Mesenchymal stem cell (in vitro differentiated cells and primary cell): ENCODE data around the gene IFI27.

Source experiments
- DNase-seq: peaks from one replicate; pipeline ENCODE4 v3.0.0-alpha.2; 2013
- H2AFZ ChIP-seq: one replicate; pipeline ENCODE4 v1.6.1; 2013; ENCODE audit warnings: low read depth, mild to moderate bottlenecking, control low read depth, inconsistent platforms, low read length, moderate library complexity
- H2AK5ac ChIP-seq: 2 replicates; pipeline ENCODE4 v1.6.1; 2013; ENCODE audit warnings: low read length, moderate library complexity, mild to moderate bottlenecking, inconsistent platforms; ENCODE audit not compliant: severe bottlenecking
- H2BK120ac ChIP-seq: one replicate; pipeline ENCODE4 v1.6.1; 2013; ENCODE audit warnings: low read depth, mild to moderate bottlenecking, inconsistent platforms, low read length, moderate library complexity
- H2BK12ac ChIP-seq, 2 experiments: one replicate each; pipeline ENCODE4 v1.6.1; 2013; ENCODE audit warnings: inconsistent platforms in 2 of 2, low read length in 2 of 2, mild to moderate bottlenecking in 2 of 2, moderate library complexity in 2 of 2, control low read depth in 1 of 2
- H2BK15ac ChIP-seq: one replicate; pipeline ENCODE4 v1.6.1; 2013; ENCODE audit warnings: mild to moderate bottlenecking, low read depth, inconsistent platforms; ENCODE audit not compliant: poor library complexity, severe bottlenecking
- H2BK5ac ChIP-seq: 2 replicates; pipeline ENCODE4 v1.6.1; 2013; ENCODE audit warnings: low read depth, mild to moderate bottlenecking, low read length, control low read depth, inconsistent platforms; ENCODE audit not compliant: poor library complexity, severe bottlenecking
- H3K14ac ChIP-seq, 2 experiments: one replicate each; pipeline ENCODE4 v1.6.1; 2013; ENCODE audit warnings: inconsistent platforms in 2 of 2, low read length in 2 of 2, control low read depth in 1 of 2, mild to moderate bottlenecking in 1 of 2, moderate library complexity in 1 of 2
- H3K18ac ChIP-seq, 2 experiments: one replicate each; pipeline ENCODE4 v1.6.1; 2013; ENCODE audit warnings: inconsistent platforms in 2 of 2, low read length in 2 of 2, control low read depth in 1 of 2, low read depth in 1 of 2, mild to moderate bottlenecking in 1 of 2
- H3K23ac ChIP-seq, 2 experiments: one replicate each; pipeline ENCODE4 v1.6.1; 2013; ENCODE audit warnings: inconsistent platforms in 2 of 2, low read length in 2 of 2, mild to moderate bottlenecking in 2 of 2, moderate library complexity in 2 of 2, control low read depth in 1 of 2
- H3K27ac ChIP-seq: 2 replicates; pipeline ENCODE4 v1.5.1; 2013; ENCODE audit warnings: mild to moderate bottlenecking, moderate library complexity, low read length, control low read depth, inconsistent platforms; ENCODE audit not compliant: poor library complexity, severe bottlenecking
- H3K27me3 ChIP-seq, 2 experiments: 2 replicates each; pipeline versions ENCODE4 v1.6.1 to v1.7.0; 2013; ENCODE audit warnings: low read length in 2 of 2, mild to moderate bottlenecking in 2 of 2, moderate library complexity in 2 of 2, control low read depth in 1 of 2, inconsistent platforms in 1 of 2; ENCODE audit not compliant: control insufficient read depth in 1 of 2, insufficient read depth in 1 of 2
- H3K36me3 ChIP-seq, 2 experiments: 2 replicates each; pipeline versions ENCODE4 v1.6.1 to v1.7.0; 2013; ENCODE audit warnings: low read length in 2 of 2, control low read depth in 1 of 2, inconsistent platforms in 1 of 2, low read depth in 1 of 2, mild to moderate bottlenecking in 1 of 2; ENCODE audit not compliant: insufficient read depth in 2 of 2, control insufficient read depth in 1 of 2
- H3K4ac ChIP-seq, 2 experiments: one replicate each; pipeline ENCODE4 v1.6.1; 2013; ENCODE audit warnings: inconsistent platforms in 2 of 2, low read length in 2 of 2, mild to moderate bottlenecking in 2 of 2, moderate library complexity in 2 of 2, control low read depth in 1 of 2, low read depth in 1 of 2
- H3K4me1 ChIP-seq: 2 replicates; pipeline ENCODE4 v1.6.1; 2013; ENCODE audit warnings: low read depth, low read length, control low read depth; ENCODE audit not compliant: control insufficient read depth, insufficient read depth
- H3K4me2 ChIP-seq: 2 replicates; pipeline ENCODE4 v1.6.1; 2013; ENCODE audit warnings: low read length, mild to moderate bottlenecking, inconsistent platforms; ENCODE audit not compliant: poor library complexity, severe bottlenecking
- H3K4me3 ChIP-seq, 2 experiments: 2 replicates each; pipeline versions ENCODE4 v1.5.1 to v1.7.0; 2013; ENCODE audit warnings: low read length in 2 of 2, mild to moderate bottlenecking in 2 of 2, control low read depth in 1 of 2, low read depth in 1 of 2; ENCODE audit not compliant: insufficient read depth in 1 of 2
- H3K79me1 ChIP-seq: replicated peaks from 2 replicates; pipeline ENCODE4 v1.6.1; 2013; ENCODE audit warnings: mild to moderate bottlenecking, control low read depth, low read length, inconsistent platforms; ENCODE audit not compliant: poor library complexity, severe bottlenecking
- H3K9ac ChIP-seq: 2 replicates; pipeline ENCODE4 v1.7.0; 2013; ENCODE audit warnings: mild to moderate bottlenecking, low read length, moderate library complexity
- H3K9me3 ChIP-seq: 2 replicates; pipeline ENCODE4 v1.7.0; 2013; ENCODE audit warnings: mild to moderate bottlenecking, low read length; ENCODE audit not compliant: control insufficient read depth
- H4K8ac ChIP-seq: one replicate; pipeline ENCODE4 v1.6.1; 2013; ENCODE audit warnings: inconsistent platforms, mild to moderate bottlenecking, low read length, moderate library complexity
- H4K91ac ChIP-seq: one replicate; pipeline ENCODE4 v1.6.1; 2013; ENCODE audit warnings: mild to moderate bottlenecking, low read length, inconsistent platforms
- WGBS: methylation state at CpG from one replicate; pipeline ENCODE4 v1.1.7; 2013; ENCODE audit warnings: mixed read lengths; 5-methylcytosine and 5-hydroxymethylcytosine counted together

IFI27 gene

DNA sequence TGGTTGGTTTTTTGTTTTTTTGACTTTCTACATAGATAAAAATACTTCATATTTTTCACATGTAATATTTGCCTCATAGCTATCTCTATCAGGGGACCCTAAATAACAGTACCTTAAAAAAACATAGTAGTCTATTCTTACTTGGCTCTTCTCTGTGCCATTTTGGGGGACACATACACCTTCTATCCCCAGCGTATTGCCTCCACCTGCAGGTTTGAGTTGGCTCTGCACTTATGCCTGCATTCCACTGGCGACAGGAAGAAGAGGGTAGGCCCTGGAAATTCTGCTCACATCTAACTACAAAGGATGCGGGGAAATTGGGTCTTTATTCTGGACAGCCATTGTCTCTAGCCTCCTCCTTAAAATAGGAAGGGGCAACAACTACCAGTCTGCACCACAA lies 32.7 kb downstream of the IFI27 start:
- Histone ChIP-seq H2BK120ac (no peak overlapping the region), H3K9me3 (no peaks in the 10 kb centered on the region), H2AFZ (no peak overlapping the region), H3K23ac (no peak overlapping the region), H2BK15ac (no peak overlapping the region), H2BK5ac (no peak overlapping the region), H2AK5ac (no peak overlapping the region), H3K4me1 (peaks cover 4% of the 10 kb centered on the region), H3K27ac (no peak overlapping the region), H3K79me1 (no peaks in the 10 kb centered on the region), H4K8ac (no peak overlapping the region), H3K4me3 (no peak overlapping the region), H3K4ac (no peak overlapping the region), H4K91ac (no peak overlapping the region), H2BK12ac (no peak overlapping the region), H3K9ac (no peak overlapping the region), H3K4me2 (no peak overlapping the region), H3K14ac (no peak overlapping the region), H3K36me3 (no peaks in the 10 kb centered on the region), H3K18ac (no peak overlapping the region), H3K27me3 (peaks cover 7 to 22% of the 10 kb centered on the region in 2 experiments)
- DNase-seq = no peak
- 60% methylated on average over 3 of the region's 3 CpGs for WGBS

DNA sequence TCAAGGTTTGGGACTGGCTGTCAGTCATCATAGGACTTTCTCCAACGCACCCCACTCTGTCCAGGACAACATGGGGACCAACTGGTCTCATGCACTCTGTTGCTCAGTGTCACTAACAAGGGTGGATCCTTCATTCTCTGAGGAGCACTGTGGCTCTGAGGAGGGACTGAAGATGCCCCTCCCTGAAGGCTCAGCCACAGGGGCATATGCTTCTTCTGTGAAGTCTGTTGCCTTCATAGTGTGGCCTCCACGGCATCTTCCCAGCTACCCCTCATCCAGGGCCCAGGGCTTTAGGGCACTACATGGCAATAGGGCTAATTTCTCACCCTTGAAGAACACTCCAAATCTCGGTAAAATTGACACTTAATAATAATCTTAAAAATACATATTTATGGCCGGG lies 33.2 kb downstream of the IFI27 start:
- Histone ChIP-seq H3K14ac (no peak overlapping the region), H3K9ac (no peak overlapping the region), H2BK15ac (no peak overlapping the region), H2AK5ac (no peak overlapping the region), H3K4me3 (no peak overlapping the region), H2AFZ (no peak overlapping the region), H3K27me3 (peaks cover 3 to 17% of the 10 kb centered on the region in 2 experiments), H3K4me2 (no peak overlapping the region), H3K23ac (no peak overlapping the region), H3K79me1 (no peaks in the 10 kb centered on the region), H3K4me1 (peaks cover 4% of the 10 kb centered on the region), H3K4ac (no peak overlapping the region), H2BK5ac (no peak overlapping the region), H4K8ac (no peak overlapping the region), H3K36me3 (no peaks in the 10 kb centered on the region), H2BK120ac (no peak overlapping the region), H2BK12ac (no peak overlapping the region), H4K91ac (no peak overlapping the region), H3K27ac (no peak overlapping the region), H3K18ac (no peak overlapping the region), H3K9me3 (no peaks in the 10 kb centered on the region)
- 89% methylated on average over 4 of the region's 4 CpGs for WGBS
- no peak for DNase-seq

DNA sequence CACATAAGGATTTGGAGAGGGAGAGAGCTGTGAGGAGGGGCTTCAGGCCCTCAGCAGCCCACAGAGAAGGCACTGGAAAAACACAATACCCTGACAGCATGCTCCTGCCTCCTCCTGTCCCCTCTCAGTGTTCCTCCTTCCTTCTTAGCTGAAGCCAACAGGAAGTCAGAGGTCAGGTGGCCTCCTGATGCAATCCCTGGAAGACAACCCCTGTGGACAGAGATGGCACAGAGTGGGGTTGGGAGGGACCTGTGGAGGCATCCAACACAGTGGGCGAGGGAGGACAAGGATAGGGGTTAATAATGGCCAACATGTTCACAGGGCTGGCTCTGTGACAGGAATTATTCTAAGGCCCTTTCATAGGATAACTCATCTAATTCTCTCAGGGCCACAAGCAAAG lies 34.2 kb downstream of the IFI27 start:
- Histone ChIP-seq H2BK15ac (no peak overlapping the region), H3K79me1 (no peaks in the 10 kb centered on the region), H3K4me2 (no peak overlapping the region), H3K18ac (no peak overlapping the region), H3K27ac (no peak overlapping the region), H3K4me3 (no peak overlapping the region), H2BK12ac (no peak overlapping the region), H2AFZ (no peak overlapping the region), H3K9ac (no peak overlapping the region), H3K9me3 (no peaks in the 10 kb centered on the region), H3K23ac (no peak overlapping the region), H3K27me3 (peaks cover 0 to 8% of the 10 kb centered on the region in 2 experiments), H2BK5ac (no peak overlapping the region), H2AK5ac (no peak overlapping the region), H3K14ac (no peak overlapping the region), H4K91ac (no peak overlapping the region), H2BK120ac (no peak overlapping the region), H3K4me1 (peaks cover 4% of the 10 kb centered on the region), H3K36me3 (no peaks in the 10 kb centered on the region), H3K4ac (no peak overlapping the region), H4K8ac (no peak overlapping the region)
- WGBS = 56% methylated on average over 1 of the region's 1 CpG
- no peak for DNase-seq

DNA sequence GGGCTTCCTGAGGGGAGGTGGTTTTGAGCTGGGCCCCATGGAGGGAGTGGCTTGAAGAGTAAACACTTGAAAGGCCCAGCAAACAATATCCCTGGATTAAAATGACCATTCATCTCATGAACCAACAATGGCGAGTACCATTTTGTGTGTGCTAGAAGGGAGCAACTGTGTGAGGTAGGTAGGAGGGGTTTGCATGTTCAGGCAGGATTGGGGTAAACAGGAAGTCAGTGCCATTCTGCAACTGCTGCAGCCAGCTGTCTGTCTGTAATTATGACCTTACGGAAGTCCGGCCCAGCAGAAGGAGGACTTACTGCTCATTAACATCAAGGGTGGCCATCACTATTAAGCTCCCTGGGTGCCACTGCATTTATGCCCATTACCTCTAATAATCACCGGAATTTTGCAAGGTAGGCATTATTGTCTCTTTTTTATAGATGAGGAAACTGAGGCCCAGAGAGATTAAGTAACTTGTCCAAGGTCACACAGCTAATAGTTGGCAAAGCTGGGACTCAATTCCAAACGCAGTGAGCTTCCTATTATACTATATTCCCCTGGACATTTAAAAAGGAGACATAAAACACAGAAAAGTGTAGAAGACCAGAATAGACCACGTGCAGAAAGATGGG lies 35.5 kb downstream of the IFI27 start:
- Histone ChIP-seq H3K4ac (no peak overlapping the region), H3K23ac (no peak overlapping the region), H4K8ac (no peak overlapping the region), H2AK5ac (no peak overlapping the region), H2BK5ac (no peak overlapping the region), H3K4me1 (peaks cover 4% of the 10 kb centered on the region), H3K14ac (no peak overlapping the region), H3K9me3 (no peaks in the 10 kb centered on the region), H2BK120ac (no peak overlapping the region), H3K4me2 (no peak overlapping the region), H2BK12ac (no peak overlapping the region), H3K36me3 (no peaks in the 10 kb centered on the region), H3K79me1 (no peaks in the 10 kb centered on the region), H3K18ac (peak overlapping the region in 1 of 2 experiments; percentile 21), H2BK15ac (no peak overlapping the region), H3K27ac (no peak overlapping the region), H4K91ac (no peak overlapping the region), H3K9ac (no peak overlapping the region), H2AFZ (peak overlapping the region; percentile 63), H3K27me3 (peaks cover 0 to 2% of the 10 kb centered on the region in 2 experiments), H3K4me3 (no peak overlapping the region)
- no peak for DNase-seq
- WGBS = 82% methylated on average over 4 of the region's 6 CpGs
